Fibroblast of mammary gland (primary cell): ENCODE results near the gene FGF19.
"Not testable (repeated sequence)": the region's sequence is repeated elsewhere in the genome, so short reads cannot be mapped to it uniquely, and the experiment has no call there.

Experiments
- DNase-seq: peaks from one replicate; pipeline ENCODE4 v3.0.0-alpha.2; 2010; ENCODE audit warnings: low read depth
- H3K4me3 ChIP-seq: 2 replicates; pipeline ENCODE4 v1.5.1; 2011; ENCODE audit warnings: low read depth, mild to moderate bottlenecking, low read length, moderate library complexity; ENCODE audit not compliant: control insufficient read depth
- TF ChIP-seq, protein P1 (sequence below): conservative IDR thresholded peaks from 2 replicates; pipeline ENCODE4 v1.5.1; 2011; ENCODE audit warnings: low read depth, low read length, inconsistent platforms; ENCODE audit not compliant: control insufficient read depth, insufficient read depth

FGF19 gene

DNA sequence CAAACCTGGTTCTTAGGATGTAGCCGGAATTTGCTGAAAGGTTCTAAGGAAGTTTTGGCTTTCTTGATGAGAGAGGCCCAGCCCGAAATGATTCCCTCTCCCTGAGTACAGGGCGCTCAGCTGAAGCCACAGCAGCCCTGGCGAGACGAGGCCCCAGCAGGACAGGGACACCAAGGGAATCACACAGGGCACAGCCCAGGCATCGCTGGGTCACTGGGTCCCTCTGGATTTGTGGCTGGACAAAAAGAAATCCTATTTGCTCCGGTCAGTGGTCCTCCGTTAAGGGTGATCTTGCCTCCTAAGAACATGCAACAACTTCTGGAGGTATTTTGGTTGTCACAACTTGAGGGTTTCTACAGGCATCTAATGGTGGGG, 6.4 kb downstream of the FGF19 start:
- TF ChIP-seq, protein P1, sequence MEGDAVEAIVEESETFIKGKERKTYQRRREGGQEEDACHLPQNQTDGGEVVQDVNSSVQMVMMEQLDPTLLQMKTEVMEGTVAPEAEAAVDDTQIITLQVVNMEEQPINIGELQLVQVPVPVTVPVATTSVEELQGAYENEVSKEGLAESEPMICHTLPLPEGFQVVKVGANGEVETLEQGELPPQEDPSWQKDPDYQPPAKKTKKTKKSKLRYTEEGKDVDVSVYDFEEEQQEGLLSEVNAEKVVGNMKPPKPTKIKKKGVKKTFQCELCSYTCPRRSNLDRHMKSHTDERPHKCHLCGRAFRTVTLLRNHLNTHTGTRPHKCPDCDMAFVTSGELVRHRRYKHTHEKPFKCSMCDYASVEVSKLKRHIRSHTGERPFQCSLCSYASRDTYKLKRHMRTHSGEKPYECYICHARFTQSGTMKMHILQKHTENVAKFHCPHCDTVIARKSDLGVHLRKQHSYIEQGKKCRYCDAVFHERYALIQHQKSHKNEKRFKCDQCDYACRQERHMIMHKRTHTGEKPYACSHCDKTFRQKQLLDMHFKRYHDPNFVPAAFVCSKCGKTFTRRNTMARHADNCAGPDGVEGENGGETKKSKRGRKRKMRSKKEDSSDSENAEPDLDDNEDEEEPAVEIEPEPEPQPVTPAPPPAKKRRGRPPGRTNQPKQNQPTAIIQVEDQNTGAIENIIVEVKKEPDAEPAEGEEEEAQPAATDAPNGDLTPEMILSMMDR: no peak
- no peak for DNase-seq
- no peak overlapping the region for H3K4me3 ChIP-seq

DNA sequence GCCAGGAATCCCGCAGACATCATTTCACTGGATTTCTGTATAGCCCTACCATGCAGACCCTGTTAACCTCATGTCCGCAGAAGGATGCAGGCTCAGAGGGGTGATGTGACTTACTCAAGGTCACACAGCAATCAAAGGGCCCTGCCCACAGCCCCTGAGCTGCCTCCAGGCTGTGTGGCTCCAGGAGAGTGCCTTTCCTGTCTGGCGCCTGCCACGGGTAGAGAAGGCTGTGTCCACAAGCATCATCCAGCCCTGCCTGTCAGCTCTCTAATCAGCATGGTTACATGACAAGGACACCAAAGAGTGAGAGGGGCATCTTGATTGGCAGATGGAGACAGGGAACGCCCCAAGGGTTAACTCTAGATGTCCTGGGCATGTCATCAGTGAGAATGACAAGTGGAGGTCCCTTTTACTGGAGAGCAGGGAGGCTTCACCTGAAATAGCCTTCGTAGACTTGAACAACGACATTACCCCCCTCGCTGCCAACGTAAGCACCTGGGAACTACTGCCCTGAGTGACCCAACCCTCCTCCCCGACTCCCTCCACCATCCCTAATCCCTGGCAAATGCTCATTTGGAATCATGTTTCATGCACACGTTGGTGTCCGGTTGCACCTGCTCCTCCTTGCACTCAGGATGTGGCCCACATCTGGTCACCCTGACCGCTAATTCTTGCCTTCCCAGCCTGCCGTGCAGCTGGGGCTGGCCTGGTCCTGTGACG, 6.9 kb downstream of the FGF19 start:
- no peak overlapping the region for H3K4me3 ChIP-seq
- no peak for DNase-seq
- TF ChIP-seq, protein P1: no peak

DNA sequence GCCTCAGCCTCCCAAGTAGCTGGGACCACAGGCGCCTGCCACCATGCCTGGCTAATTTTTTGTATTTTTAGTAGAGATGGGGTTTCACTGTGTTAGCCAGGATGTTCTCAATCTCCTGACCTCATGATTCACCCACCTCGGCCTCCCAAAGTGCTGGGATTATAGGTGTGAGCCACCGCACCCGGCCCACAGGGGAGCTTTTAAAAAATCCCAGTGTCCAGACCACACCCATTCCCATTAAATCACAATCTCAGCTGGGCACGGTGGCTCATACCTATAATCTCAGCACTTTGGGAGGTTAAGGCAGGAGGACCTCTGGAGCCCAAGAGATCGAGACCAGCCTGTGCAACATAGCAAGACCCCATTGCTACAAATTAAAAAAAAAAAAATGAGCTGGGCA, 7.8 kb downstream of the FGF19 start:
- DNase-seq, H3K4me3 ChIP-seq: not testable (repeated sequence)

DNA sequence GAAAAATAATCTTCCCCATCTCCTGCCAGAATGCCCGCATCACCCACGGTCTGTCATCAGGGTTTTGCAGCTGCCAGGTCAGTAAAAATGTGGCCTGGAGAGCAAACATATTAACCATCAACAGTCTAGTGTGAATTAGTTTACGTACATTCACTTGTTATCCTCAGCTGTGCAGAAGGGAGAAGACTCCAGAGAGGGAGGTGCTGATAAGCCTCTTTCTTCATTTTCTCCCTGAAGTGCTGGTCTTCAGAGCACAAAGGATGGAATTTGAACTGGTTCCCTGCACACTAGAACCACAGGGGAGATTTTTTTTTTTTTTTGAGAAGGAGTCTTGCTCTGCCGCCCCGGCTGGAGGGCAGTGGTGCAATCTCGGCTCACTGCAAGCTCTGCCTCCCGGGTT, 8.2 kb downstream of the FGF19 start:
- H3K4me3 ChIP-seq: no peak overlapping the region
- TF ChIP-seq, protein P1: no peak
- DNase-seq: no peak

DNA sequence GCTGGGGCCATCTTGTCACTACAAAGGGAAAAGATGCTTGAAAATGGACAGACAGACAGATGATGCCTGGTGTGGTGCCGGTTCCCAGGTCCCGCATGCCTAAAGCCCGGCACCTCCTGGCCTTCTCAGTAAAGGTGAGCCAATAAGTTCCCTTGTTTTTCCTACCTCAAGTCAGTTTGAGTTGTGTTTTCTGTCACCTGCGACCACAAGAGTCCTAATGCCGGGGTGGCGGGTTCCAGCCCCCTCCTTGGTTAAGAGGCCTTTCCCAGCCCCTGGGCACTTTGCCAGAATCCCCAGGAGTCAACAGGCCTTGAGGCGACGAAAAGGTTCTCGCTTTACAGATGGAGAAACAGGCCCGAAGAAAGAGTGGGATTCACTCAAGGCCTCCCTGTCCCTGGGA, 9.0 kb downstream of the FGF19 start:
- no peak for DNase-seq
- TF ChIP-seq, protein P1: no peak
- no peak overlapping the region for H3K4me3 ChIP-seq

DNA sequence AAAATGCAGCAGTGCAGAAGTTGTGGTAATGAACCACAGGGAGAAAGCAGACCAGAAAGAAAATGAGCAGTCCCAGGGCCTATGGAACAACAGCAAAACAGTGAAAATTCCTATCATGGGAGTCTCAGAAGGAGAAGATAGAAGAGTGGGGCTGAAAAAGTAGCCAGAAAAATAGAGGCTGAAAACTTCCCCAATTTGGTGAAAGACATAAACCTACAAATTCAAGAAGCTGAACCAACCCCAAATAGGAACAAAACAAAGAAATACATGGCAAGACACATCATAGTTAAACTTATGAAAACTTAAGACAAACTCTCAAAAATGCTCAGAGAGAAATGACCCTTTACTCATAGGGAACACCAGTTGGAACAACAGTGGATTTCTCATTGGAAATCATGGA, 11.4 kb downstream of the FGF19 start:
- TF ChIP-seq, protein P1: no peak
- no peak for DNase-seq
- no peak overlapping the region for H3K4me3 ChIP-seq

DNA sequence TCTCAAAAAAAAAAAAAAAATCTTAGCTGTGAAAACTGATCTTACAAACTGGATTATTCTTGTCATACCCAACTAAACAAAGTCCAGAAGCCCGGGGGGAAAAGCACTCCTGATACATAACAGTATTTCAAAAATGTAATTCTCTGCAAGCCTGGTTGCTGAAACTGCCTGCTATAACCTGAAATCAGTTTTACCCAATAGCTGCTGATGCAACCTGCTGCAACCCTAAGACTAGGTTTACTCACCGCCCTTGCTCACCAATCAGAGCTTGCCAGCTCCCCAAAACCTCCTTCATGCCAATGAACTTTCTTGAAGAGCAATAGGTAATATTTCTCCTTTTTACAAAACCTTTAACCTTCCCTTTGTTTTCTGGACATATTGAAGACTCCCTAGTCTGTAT, 12.4 kb downstream of the FGF19 start:
- TF ChIP-seq, protein P1: no peak
- H3K4me3 ChIP-seq: no peak overlapping the region
- DNase-seq: no peak
